Ishikawa (cell line): Measurements from ENCODE around the gene NCBP1.

ENCODE experiments used
- CEBPB ChIP-seq: IDR thresholded peaks from 2 replicates; pipeline ENCODE4 v1.6.1; 2012
- CREB1 ChIP-seq: IDR thresholded peaks from 2 replicates; pipeline ENCODE4 v1.6.1; 2012; ENCODE audit warnings: low read depth
- EGR1 ChIP-seq: IDR thresholded peaks from 2 replicates; pipeline ENCODE4 v1.6.1; 2012
- EP300 ChIP-seq: IDR thresholded peaks from 2 replicates; pipeline ENCODE4 v1.6.1; 2012; ENCODE audit warnings: borderline replicate concordance
- FOXM1 ChIP-seq: IDR thresholded peaks from 2 replicates; pipeline ENCODE4 v1.6.1; 2012; ENCODE audit warnings: low read depth, borderline replicate concordance
- MAX ChIP-seq: IDR thresholded peaks from 2 replicates; pipeline ENCODE4 v1.6.1; 2012
- NFIC ChIP-seq: IDR thresholded peaks from 2 replicates; pipeline ENCODE4 v1.6.1; 2012
- RAD21 ChIP-seq: IDR thresholded peaks from 2 replicates; pipeline ENCODE4 v1.6.1; 2012; ENCODE audit warnings: low read depth
- REST ChIP-seq: IDR thresholded peaks from 2 replicates; pipeline ENCODE4 v1.6.1; 2012; ENCODE audit warnings: low read depth, mild to moderate bottlenecking
- TAF1 ChIP-seq: IDR thresholded peaks from 2 replicates; pipeline ENCODE4 v1.6.1; 2012; ENCODE audit warnings: low read depth, mild to moderate bottlenecking
- TCF12 ChIP-seq: IDR thresholded peaks from 2 replicates; pipeline ENCODE4 v1.6.1; 2012; ENCODE audit warnings: low read depth
- TEAD4 ChIP-seq: IDR thresholded peaks from 2 replicates; pipeline ENCODE4 v1.6.1; 2012
- USF1 ChIP-seq: IDR thresholded peaks from 2 replicates; pipeline ENCODE4 v1.6.1; 2012
- YY1 ChIP-seq: IDR thresholded peaks from 2 replicates; pipeline ENCODE4 v1.6.1; 2012; ENCODE audit warnings: low read depth
- ZBTB7A ChIP-seq: IDR thresholded peaks from 2 replicates; pipeline ENCODE4 v1.6.1; 2012; ENCODE audit warnings: low read depth

The NCBP1 gene

GRCh38 chr9:97632985-97633858 lies at the start of gene NCBP1, which contains the start of gene TSTD2:
NCBP1 (plus strand) TSS chr9:97633821; CDS start chr9:97633882, 61 bp downstream.
TSTD2 (minus strand) TSS chr9:97633368; CDS start chr9:97627562, 5,806 bp downstream.
- TF ChIP-seq REST (no peak), CEBPB (no peak), CREB1 (peak; percentile 81), USF1 (peak; percentile 81), EP300 (peak; percentile 15; the same call in 1 of the 2 replicates), ZBTB7A (no peak), TCF12 (no peak; the same call in 1 of the 2 replicates), TAF1 (peak; percentile 81), NFIC (peak; percentile 29), EGR1 (no peak; the same call in 1 of the 2 replicates), YY1 (peak; percentile 45; the same call in 1 of the 2 replicates), FOXM1 (peak; percentile 2; the same call in 1 of the 2 replicates), TEAD4 (0 out of 2 replicates have a peak, but pooled peaks have one; percentile 29), MAX (peak; percentile 85), RAD21 (no peak)

- TF ChIP-seq TEAD4 (no peak), NFIC (no peak), TCF12 (no peak), TAF1 (no peak), ZBTB7A (no peak), FOXM1 (no peak), CREB1 (no peak), CEBPB (no peak), EP300 (no peak), RAD21 (no peak), USF1 (no peak), YY1 (no peak), EGR1 (no peak), REST (no peak)
Measured at GRCh38 chr9:97591535-97591934, 42.1 kb upstream of the NCBP1 start.

- TF ChIP-seq EP300 (no peak), NFIC (no peak)
Measured at GRCh38 chr9:97592126-97592525, 41.5 kb upstream of the NCBP1 start.

- TF ChIP-seq TCF12 = no peak
- no peak for TF ChIP-seq TAF1
- TF ChIP-seq ZBTB7A = no peak
- TF ChIP-seq MAX = no peak
- TF ChIP-seq EP300 = no peak
- no peak for TF ChIP-seq CEBPB
- no peak for TF ChIP-seq NFIC
- TF ChIP-seq FOXM1 = no peak
- TF ChIP-seq RAD21 = no peak
- TF ChIP-seq REST = no peak
- TF ChIP-seq EGR1 = no peak
- no peak for TF ChIP-seq CREB1
- no peak for TF ChIP-seq USF1
- no peak for TF ChIP-seq YY1
- TF ChIP-seq TEAD4 = no peak
Measured at GRCh38 chr9:97593960-97594359, 39.7 kb upstream of the NCBP1 start.
